Kidney (tissue), 14 donors: ENCODE measurements around the gene SNAP29. TPM values are rescaled to one million over a fixed set of nuclear protein-coding genes. Genes with fewer than 3 reads are reported as not detected.

Source experiments
- DNase-seq, 5 donors: peaks; one replicate each; pipeline ENCODE4 v3.0.0-alpha.2; 2013 to 2020
- FAIRE-seq: peaks from 2 replicates; lab custom pipeline; 2012; peaks lifted over from hg19 to GRCh38; lab: Jason Lieb, UNC
- H3K27ac ChIP-seq, 2 donors: one replicate each; pipeline ENCODE4 v1.7.0; 2013; ENCODE audit warnings: low read depth in 2 of 2, low read length in 2 of 2, inconsistent platforms in 1 of 2
- H3K27me3 ChIP-seq: one replicate; pipeline ENCODE4 v1.7.1; 2013; ENCODE audit warnings: low read length, inconsistent platforms; ENCODE audit not compliant: control insufficient read depth, insufficient read depth
- H3K36me3 ChIP-seq, 3 donors: one replicate each; pipeline versions ENCODE4 v1.7.0 to v1.7.1; 2013; ENCODE audit warnings: low read length in 3 of 3, control low read depth in 1 of 3, inconsistent platforms in 1 of 3; ENCODE audit not compliant: insufficient read depth in 3 of 3, control insufficient read depth in 2 of 3
- H3K4me1 ChIP-seq, 3 donors: one replicate each; pipeline versions ENCODE4 v1.7.0 to v1.7.1; 2013; ENCODE audit warnings: low read length in 3 of 3, inconsistent platforms in 1 of 3, low read depth in 1 of 3; ENCODE audit not compliant: control insufficient read depth in 2 of 3, insufficient read depth in 2 of 3
- H3K4me3 ChIP-seq, 3 donors: one replicate each; pipeline versions ENCODE4 v1.7.0 to v1.8.1; 2013; ENCODE audit warnings: low read length in 3 of 3, control low read depth in 1 of 3, inconsistent platforms in 1 of 3
- H3K9ac ChIP-seq, 3 donors: one replicate each; pipeline versions ENCODE4 v1.7.0 to v1.7.1; 2013; ENCODE audit warnings: low read length in 3 of 3, control low read depth in 1 of 3, inconsistent platforms in 1 of 3
- H3K9me3 ChIP-seq, 3 donors: one replicate each; pipeline versions ENCODE4 v1.7.0 to v1.7.1; 2013; ENCODE audit warnings: low read length in 3 of 3, control low read depth in 1 of 3, inconsistent platforms in 1 of 3; ENCODE audit not compliant: control insufficient read depth in 2 of 3, insufficient read depth in 1 of 3
- CTCF ChIP-seq: IDR thresholded peaks from 3 replicates; pipeline ENCODE4 v1.5.1; 2012; ENCODE audit warnings: mild to moderate bottlenecking, moderate library complexity, borderline replicate concordance; ENCODE audit not compliant: insufficient read depth; ENCODE audit errors: extremely low read depth
- intact Hi-C: fragments of 100-400 bp; cut with DNase I; formaldehyde crosslinking; loops from one replicate; pipeline ENCODE4 v1.11.1; 2022
- polyA plus RNA-seq: library from polyadenylated mRNA; stranded (reverse); fragments of 350-450 nt; fragmentation: Illumina TruSeq; extraction: RNeasy Lipid Tissue Mini Kit (QIAGEN cat#74804); gene quantifications from one replicate; pipeline ENCODE4 v1.2.3, GENCODE V29; 2014; ENCODE audit warnings: low read depth, low replicate concordance; ENCODE audit not compliant: insufficient read depth
- total RNA-seq: library from RNA; stranded (reverse); fragmentation: NEBNext Ultra II Directional; extraction: Animal tissue kit (Norgen Biotek cat#: 25700); gene quantifications from one replicate; pipeline ENCODE4 v1.2.1, GENCODE V29; 2021
- donor health status: control.
- donor health status: control.
- donor health status: control.
- donor health status: control.
- donor health status: control.
- donor health status: DM: yes; HTN: yes; CAD: no.
- donor health status: Normal renal cell carcinoma (clear cell type).

Gene SNAP29
- total and polyA plus RNA-seq, 2 donors from 2014 or later, result 25.4 to 26.8 TPM

GRCh38 chr22:20881869-20882815, 23.3 kb downstream of the SNAP29 start:
- FAIRE-seq, result no peak
- H3K9ac ChIP-seq, result no peak overlapping the region
- H3K27me3 ChIP-seq, result no peaks in the 10 kb centered on the region
- H3K36me3 ChIP-seq, result peaks cover 0 to 23% (median 5%) of the 10 kb centered on the region in 3 donors
- peaks cover 0 to 6% (median 4%) of the 10 kb centered on the region in 3 donors for H3K4me1 ChIP-seq
- H3K27ac ChIP-seq, result no peak overlapping the region
- peak in 1 of 5 donors; percentile 9 for DNase-seq
- intact Hi-C loops, result no loop called here
- no peak for TF ChIP-seq CTCF
- H3K4me3 ChIP-seq, result no peak overlapping the region
- no peaks in the 10 kb centered on the region for H3K9me3 ChIP-seq

GRCh38 chr22:20882855-20883254, 24.0 kb downstream of the SNAP29 start:
- Histone ChIP-seq H3K4me3 (no peak overlapping the region), H3K4me1 (peaks cover 0 to 6% (median 4%) of the 10 kb centered on the region in 3 donors), H3K9me3 (no peaks in the 10 kb centered on the region), H3K27ac (no peak overlapping the region), H3K36me3 (peaks cover 2 to 23% (median 5%) of the 10 kb centered on the region in 3 donors), H3K9ac (no peak overlapping the region), H3K27me3 (no peaks in the 10 kb centered on the region)
- no peak for DNase-seq
- intact Hi-C loops, result no loop called here
- no peak for TF ChIP-seq CTCF
- no peak for FAIRE-seq

DNA sequence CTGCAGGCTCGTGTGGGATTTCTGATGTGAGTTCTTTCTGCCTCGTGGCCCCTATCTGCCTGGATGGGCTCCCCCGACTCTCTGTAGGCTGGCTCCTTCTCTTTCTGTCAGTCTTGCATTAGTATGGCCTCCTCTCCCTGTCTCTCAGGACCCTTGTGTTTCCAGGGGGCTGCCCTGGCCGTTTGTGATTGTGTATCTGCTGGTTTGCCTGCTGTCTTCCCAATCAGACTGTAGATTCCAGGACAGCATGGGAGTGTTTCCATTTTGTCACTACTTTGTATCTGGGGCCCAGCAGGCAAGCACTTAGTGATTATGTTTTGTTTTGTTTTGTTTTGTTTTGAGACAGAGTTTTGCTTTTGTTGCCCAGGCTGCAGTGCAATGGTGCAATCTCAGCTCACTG, 25.6 kb downstream of the SNAP29 start:
- peaks cover 2 to 23% (median 10%) of the 10 kb centered on the region in 3 donors for H3K36me3 ChIP-seq
- no peaks in the 10 kb centered on the region for H3K27me3 ChIP-seq
- intact Hi-C loops, result no loop called here
- no peaks in the 10 kb centered on the region for H3K9me3 ChIP-seq
- no peak overlapping the region for H3K4me3 ChIP-seq
- no peak for TF ChIP-seq CTCF
- no peak overlapping the region for H3K9ac ChIP-seq
- no peak for DNase-seq
- H3K4me1 ChIP-seq, result peaks cover 0 to 6% (median 4%) of the 10 kb centered on the region in 3 donors
- no peak for FAIRE-seq
- H3K27ac ChIP-seq, result no peak overlapping the region
